ENCODE measurements around the gene FMNL2. TPM values are rescaled to one million over a fixed set of nuclear protein-coding genes. Genes with fewer than 3 reads are reported as not detected.

Gene FMNL2
- total and polyA plus RNA-seq, 2 of the 4 experiments (the other 2 are of a cell fraction): 10.9 to 11.4 TPM

DNA sequence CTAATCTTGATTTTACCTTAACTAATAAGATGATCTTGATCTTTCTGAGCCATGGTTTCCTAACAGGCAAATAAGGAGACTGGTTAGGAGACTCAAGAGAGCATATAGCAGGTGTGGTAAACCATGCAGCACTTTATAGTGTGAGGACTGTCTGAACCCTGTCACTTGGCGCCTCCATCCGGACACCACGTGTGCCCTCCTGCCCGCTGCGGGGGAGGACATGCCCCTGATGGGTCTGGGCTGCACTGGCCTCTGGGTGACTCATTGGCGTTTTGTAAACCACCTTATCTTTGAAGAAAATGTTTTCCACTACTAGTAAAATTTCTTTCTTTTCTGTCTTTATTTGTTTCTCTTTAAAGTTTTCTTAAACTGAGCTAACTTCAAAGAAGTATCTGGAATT is 131.1 kb downstream of the FMNL2 start:
- Histone ChIP-seq H3K23ac (ENCODE audit: low read depth, low read length) (no peak overlapping the region), H2AK5ac (ENCODE audit: low read depth, low read length) (peak overlapping the region; percentile 20; the same call in 1 of the 2 replicates), H3K79me1 (ENCODE audit: low read depth in 1 of 2, low read length in 2 of 2) (peaks cover 25 to 42% of the 10 kb centered on the region in 2 experiments), H3K36me3 (ENCODE audit: control insufficient read depth, insufficient read depth, low read length) (no peaks in the 10 kb centered on the region), H2AK9ac (replicated peaks; ENCODE audit: low read depth, low read length, poor library complexity) (no peak overlapping the region), H3K9me1 (ENCODE audit: insufficient read depth, low read length) (peaks cover 21% of the 10 kb centered on the region), H3K4me1 (ENCODE audit: control insufficient read depth, insufficient read depth, low read length) (peaks cover 16% of the 10 kb centered on the region), H3K4me3 (ENCODE audit: insufficient read depth, low read depth, low read length) (no peak overlapping the region), H3K27ac (ENCODE audit: insufficient read depth, low read length) (no peak overlapping the region), H2BK15ac (ENCODE audit: low read depth, low read length) (no peak overlapping the region), H3K56ac (ENCODE audit: extremely low read depth, insufficient read depth, low read length) (no peak overlapping the region), H3K4ac (ENCODE audit: low read depth, low read length) (no peak overlapping the region), H3K9ac (ENCODE audit: low read depth, low read length) (no peak overlapping the region), H3K14ac (replicated peaks; ENCODE audit: low read depth, low read length) (no peak overlapping the region), H2BK5ac (ENCODE audit: low read depth, low read length, poor library complexity, severe bottlenecking) (no peak overlapping the region), H2BK120ac (ENCODE audit: low read depth, low read length) (no peak overlapping the region), H4K20me1 (ENCODE audit: insufficient read depth, low read length) (peaks cover 15% of the 10 kb centered on the region; the same call in 1 of the 2 replicates), H4K8ac (ENCODE audit: low read depth in 2 of 2, low read length in 2 of 2) (no peak overlapping the region), H3K9me3 (ENCODE audit: control insufficient read depth, insufficient read depth, low read length) (no peaks in the 10 kb centered on the region), H2BK20ac (ENCODE audit: low read depth, low read length) (no peak overlapping the region), H4K91ac (ENCODE audit: insufficient read depth, low read depth, low read length) (no peak overlapping the region), H3K18ac (ENCODE audit: low read depth, low read length) (no peak overlapping the region), H4K5ac (ENCODE audit: low read depth, low read length) (no peak overlapping the region), H3K4me2 (ENCODE audit: low read depth, low read length) (0 out of 2 replicates have a peak overlapping the region, but pooled peaks have one; percentile 10), H3K27me3 (ENCODE audit: control insufficient read depth, insufficient read depth, low read length) (no peaks in the 10 kb centered on the region), H2AFZ (replicated peaks; ENCODE audit: low read length, poor library complexity) (no peak overlapping the region)
- dilution Hi-C loops (cut with HindIII; ENCODE audit: low sequenced_read_pairs, unreplicated experiment) (no loop called here), intact Hi-C loops (cut with micrococcal nuclease) (loop anchor here (5.0 kb wide), 1 partner anchor 129 kb away; the partner anchor contains the start of gene FMNL2), in situ Hi-C loops (cut with MboI; ENCODE audit: low sequenced_read_pairs) (no loop called here)
- DNase-seq: peak; percentile 61
- no CpG with 5 or more reads among the region's 6 CpGs for WGBS, 2 experiments (ENCODE audit: extremely low coverage in 2 of 2, insufficient read length in 1 of 2)
- no TSS peak for BruUV-seq (replicated peaks)
- TF ChIP-seq FOS (IDR thresholded peaks at IDR 0.05; ENCODE audit: low read depth, low read length) (peak; percentile 83), RCOR1 (IDR thresholded peaks at IDR 0.05; ENCODE audit: insufficient replicate concordance, low read length) (no peak), BHLHE40 (IDR thresholded peaks at IDR 0.05; ENCODE audit: low read depth, low read length) (peak; percentile 71), NFE2L2 (IDR thresholded peaks at IDR 0.05; ENCODE audit: low read depth, low read length) (no peak), MXI1 (IDR thresholded peaks at IDR 0.05; ENCODE audit: borderline replicate concordance, low read depth, low read length) (peak; percentile 32; the same call in 1 of the 2 replicates)
- TF ChIP-seq, protein P1, sequence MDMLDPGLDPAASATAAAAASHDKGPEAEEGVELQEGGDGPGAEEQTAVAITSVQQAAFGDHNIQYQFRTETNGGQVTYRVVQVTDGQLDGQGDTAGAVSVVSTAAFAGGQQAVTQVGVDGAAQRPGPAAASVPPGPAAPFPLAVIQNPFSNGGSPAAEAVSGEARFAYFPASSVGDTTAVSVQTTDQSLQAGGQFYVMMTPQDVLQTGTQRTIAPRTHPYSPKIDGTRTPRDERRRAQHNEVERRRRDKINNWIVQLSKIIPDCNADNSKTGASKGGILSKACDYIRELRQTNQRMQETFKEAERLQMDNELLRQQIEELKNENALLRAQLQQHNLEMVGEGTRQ (IDR thresholded peaks at IDR 0.05; ENCODE audit: low read depth, low read length): peak; percentile 77
- TF ChIP-seq, protein P2, sequence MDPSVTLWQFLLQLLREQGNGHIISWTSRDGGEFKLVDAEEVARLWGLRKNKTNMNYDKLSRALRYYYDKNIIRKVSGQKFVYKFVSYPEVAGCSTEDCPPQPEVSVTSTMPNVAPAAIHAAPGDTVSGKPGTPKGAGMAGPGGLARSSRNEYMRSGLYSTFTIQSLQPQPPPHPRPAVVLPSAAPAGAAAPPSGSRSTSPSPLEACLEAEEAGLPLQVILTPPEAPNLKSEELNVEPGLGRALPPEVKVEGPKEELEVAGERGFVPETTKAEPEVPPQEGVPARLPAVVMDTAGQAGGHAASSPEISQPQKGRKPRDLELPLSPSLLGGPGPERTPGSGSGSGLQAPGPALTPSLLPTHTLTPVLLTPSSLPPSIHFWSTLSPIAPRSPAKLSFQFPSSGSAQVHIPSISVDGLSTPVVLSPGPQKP (IDR thresholded peaks at IDR 0.05; ENCODE audit: borderline replicate concordance, low read depth, low read length): no peak
- POLR2A ChIA-PET (ENCODE audit: unreplicated experiment): no interaction called here
- ATAC-seq (ENCODE audit: low read depth): peak; percentile 71
- CTCF ChIA-PET: no interaction called here

All from IMR-90 (cell line).